Measurements from ENCODE around the gene HADHA. TPM values are rescaled to one million over a fixed set of nuclear protein-coding genes. Genes with fewer than 3 reads are reported as not detected.

Gene HADHA
- total RNA-seq, 3 donors from 2014 or later (not counting 1 experiment from before 2014, with no cell fraction given), result 66.6 to 76.1 (median 68.9) TPM

- WGBS (ENCODE audit: insufficient coverage), result 74% methylated on average over 34 of the region's 34 CpGs
- H3K27ac Mint-ChIP-seq, result peak overlapping the region in 1 of 2 donors; percentile 48
Measured at GRCh38 chr2:26184121-26184520, 60.3 kb downstream of the HADHA start.

GRCh38 chr2:26182887-26183630 lies 61.4 kb downstream of the HADHA start:
- Histone ChIP-seq H3K9me3 (ENCODE audit: control insufficient read depth, insufficient read depth, low read length) (no peaks in the 10 kb centered on the region), H3K27ac (ENCODE audit: low read length) (no peak overlapping the region), H3K4me1 (ENCODE audit: control insufficient read depth, insufficient read depth, low read length) (peaks cover 28% of the 10 kb centered on the region), H3K4me3 (ENCODE audit: low read length) (no peak overlapping the region), H3K27me3 (ENCODE audit: control insufficient read depth, insufficient read depth, low read length) (peaks cover 2% of the 10 kb centered on the region), H3K36me3 (ENCODE audit: control insufficient read depth, insufficient read depth, low read length) (no peaks in the 10 kb centered on the region)
- Mint-ChIP-seq H3K4me3 (peak overlapping the region; percentile 82), H3K9me3 (no peaks in the 10 kb centered on the region), H3K36me3 (no peaks in the 10 kb centered on the region), H3K27ac (no peak overlapping the region), H3K27me3 (ENCODE audit: low read depth in 2 of 2) (peaks cover 19 to 23% of the 10 kb centered on the region in 2 donors), H3K4me1 (peaks cover 11 to 29% of the 10 kb centered on the region in 2 donors)
- WGBS (ENCODE audit: insufficient coverage), result 99% methylated on average over 11 of the region's 11 CpGs
- no peak for ATAC-seq
- DNase-seq, result no peak
- TF ChIP-seq CTCF (IDR thresholded peaks at IDR 0.05), result no peak
- intact Hi-C loops (cut with micrococcal nuclease), result loop anchor here (10.0 kb wide), 1 partner anchor 308 kb away; the partner anchor contains the start of gene ASXL2

More at GRCh38 chr2:26184121-26184520, 60.3 kb downstream of the HADHA start:
- Histone ChIP-seq H3K36me3 (ENCODE audit: control insufficient read depth, insufficient read depth, low read length) (no peaks in the 10 kb centered on the region), H3K27ac (ENCODE audit: low read length) (no peak overlapping the region), H3K4me3 (ENCODE audit: low read length) (peak overlapping the region; percentile 51), H3K4me1 (ENCODE audit: control insufficient read depth, insufficient read depth, low read length) (peaks cover 21% of the 10 kb centered on the region), H3K9me3 (ENCODE audit: control insufficient read depth, insufficient read depth, low read length) (no peaks in the 10 kb centered on the region), H3K27me3 (ENCODE audit: control insufficient read depth, insufficient read depth, low read length) (peaks cover 2% of the 10 kb centered on the region)
- intact Hi-C loops (cut with micrococcal nuclease), result loop anchor here (2.0 to 10.0 kb wide), 2 partner anchors 95 to 309 kb away; partner anchors contain the start of gene ASXL2
- TF ChIP-seq CTCF (IDR thresholded peaks at IDR 0.05), result no peak
- Mint-ChIP-seq H3K36me3 (no peaks in the 10 kb centered on the region), H3K4me3 (peak overlapping the region; percentile 82), H3K27me3 (ENCODE audit: low read depth in 2 of 2) (peaks cover 18 to 21% of the 10 kb centered on the region in 2 donors), H3K9me3 (no peaks in the 10 kb centered on the region), H3K4me1 (peaks cover 10 to 24% of the 10 kb centered on the region in 2 donors)
- ATAC-seq (no peak), DNase-seq (peak in 1 of 2 donors; percentile 28)

GRCh38 chr2:26182441-26182840 lies 62.0 kb downstream of the HADHA start:
- no peak for DNase-seq
- Mint-ChIP-seq H3K9me3 (no peaks in the 10 kb centered on the region), H3K36me3 (no peaks in the 10 kb centered on the region), H3K4me1 (peaks cover 11 to 29% of the 10 kb centered on the region in 2 donors), H3K4me3 (no peak overlapping the region), H3K27me3 (ENCODE audit: low read depth in 2 of 2) (peaks cover 19 to 23% of the 10 kb centered on the region in 2 donors), H3K27ac (no peak overlapping the region)
- Histone ChIP-seq H3K36me3 (ENCODE audit: control insufficient read depth, insufficient read depth, low read length) (no peaks in the 10 kb centered on the region), H3K9me3 (ENCODE audit: control insufficient read depth, insufficient read depth, low read length) (no peaks in the 10 kb centered on the region), H3K4me3 (ENCODE audit: low read length) (no peak overlapping the region), H3K4me1 (ENCODE audit: control insufficient read depth, insufficient read depth, low read length) (peaks cover 28% of the 10 kb centered on the region), H3K27me3 (ENCODE audit: control insufficient read depth, insufficient read depth, low read length) (peaks cover 2% of the 10 kb centered on the region), H3K27ac (ENCODE audit: low read length) (no peak overlapping the region)
- 96% methylated on average over 5 of the region's 5 CpGs for WGBS (ENCODE audit: insufficient coverage)
- intact Hi-C loops (cut with micrococcal nuclease), result loop anchor here (10.0 kb wide), 1 partner anchor 308 kb away; the partner anchor contains the start of gene ASXL2
- ATAC-seq, result no peak
- TF ChIP-seq CTCF (IDR thresholded peaks at IDR 0.05), result no peak
